GM23338 (cell line): ENCODE measurements around the gene NCAPH2. TPM values are rescaled to one million over a fixed set of nuclear protein-coding genes. Genes with fewer than 3 reads are reported as not detected.

Experiments
- ATAC-seq: fragments of 200-7000 bp; cut with Tn5 transposase; 3 replicates; pipeline ENCODE4 v1.9.1; 2020
- DNase-seq: peaks from one replicate; pipeline ENCODE4 v3.0.0-alpha.2; 2015; ENCODE audit warnings: low spot score
- H2AFZ ChIP-seq: fragments of 200-600 bp; sonication (generic); 2 replicates; pipeline ENCODE4 v1.8.0; 2016; ENCODE audit warnings: antibody characterized with exemption, mild to moderate bottlenecking, moderate library complexity
- H3F3A ChIP-seq: fragments of 200-600 bp; sonication (generic); replicated peaks from 2 replicates; pipeline ENCODE4 v1.8.0; 2017; ENCODE audit warnings: antibody characterized with exemption, mixed run types, low read depth
- H3K27ac ChIP-seq: fragments of 200-600 bp; sonication (generic); 2 replicates; pipeline ENCODE4 v1.6.1; 2016; ENCODE audit warnings: low read depth
- H3K27me3 ChIP-seq: fragments of 200-600 bp; sonication (generic); 2 replicates; pipeline ENCODE4 v1.8.0; 2016; ENCODE audit warnings: mild to moderate bottlenecking, mixed run types, moderate library complexity; ENCODE audit not compliant: insufficient read depth
- H3K36me3 ChIP-seq: fragments of 200-600 bp; sonication (generic); 2 replicates; pipeline ENCODE4 v1.8.0; 2016; ENCODE audit warnings: mild to moderate bottlenecking; ENCODE audit not compliant: insufficient read depth
- H3K4me1 ChIP-seq: fragments of 200-600 bp; sonication (generic); 2 replicates; pipeline ENCODE4 v1.8.0; 2016; ENCODE audit warnings: mild to moderate bottlenecking, moderate library complexity; ENCODE audit not compliant: insufficient read depth
- H3K4me2 ChIP-seq: fragments of 200-600 bp; sonication (generic); 2 replicates; pipeline ENCODE4 v1.7.1; 2017; ENCODE audit warnings: mixed run types
- H3K4me3 ChIP-seq: fragments of 200-600 bp; sonication (generic); 2 replicates; pipeline ENCODE4 v1.6.1; 2016; ENCODE audit warnings: mixed run types
- H3K79me2 ChIP-seq: fragments of 200-600 bp; sonication (generic); replicated peaks from 2 replicates; pipeline ENCODE4 v1.8.0; 2017; ENCODE audit warnings: mild to moderate bottlenecking; ENCODE audit not compliant: insufficient read depth
- H3K9me2 ChIP-seq: fragments of 200-600 bp; sonication (generic); 2 replicates; pipeline ENCODE4 v1.8.0; 2017; ENCODE audit not compliant: insufficient read depth
- H4K20me1 ChIP-seq: fragments of 200-600 bp; sonication (generic); replicated peaks from 2 replicates; pipeline ENCODE4 v1.8.0; 2017; ENCODE audit warnings: mild to moderate bottlenecking; ENCODE audit not compliant: insufficient read depth
- H3K27ac Mint-ChIP-seq: 2 replicates; pipeline ENCODE4 v1.8.0; 2020; ENCODE audit warnings: inconsistent platforms, mild to moderate bottlenecking, moderate library complexity, mixed read lengths
- H3K27me3 Mint-ChIP-seq: 3 replicates; pipeline ENCODE4 v1.8.0; 2022; ENCODE audit warnings: low read depth, mild to moderate bottlenecking, moderate library complexity, mixed read lengths, inconsistent platforms; ENCODE audit not compliant: insufficient read depth, poor library complexity
- H3K36me3 Mint-ChIP-seq: 3 replicates; pipeline ENCODE4 v1.8.0; 2021; ENCODE audit warnings: low read depth, mild to moderate bottlenecking, inconsistent platforms, moderate library complexity, mixed read lengths
- H3K4me1 Mint-ChIP-seq: 3 replicates; pipeline ENCODE4 v1.8.0; 2020; ENCODE audit warnings: mild to moderate bottlenecking, inconsistent platforms, mixed read lengths
- H3K4me3 Mint-ChIP-seq: 3 replicates; pipeline ENCODE4 v1.8.0; 2021; ENCODE audit warnings: moderate library complexity, mild to moderate bottlenecking, inconsistent platforms, mixed read lengths
- H3K9me3 Mint-ChIP-seq: 3 replicates; pipeline ENCODE4 v1.8.0; 2020; ENCODE audit warnings: moderate library complexity, mild to moderate bottlenecking, inconsistent platforms, mixed read lengths
- CREB1 ChIP-seq: fragments of 250-450 bp; sonication (Bioruptor Pico); IDR thresholded peaks from 2 replicates; pipeline ENCODE4 v1.5.0; 2020; ENCODE audit warnings: low read depth, mild to moderate bottlenecking, moderate library complexity
- EZH2phosphoT487 ChIP-seq: fragments of 200-600 bp; sonication (generic); IDR thresholded peaks from one replicate; pipeline ENCODE4 v1.8.1; 2018; ENCODE audit warnings: antibody characterized with exemption; ENCODE audit not compliant: unreplicated experiment
- JUNB ChIP-seq: IDR thresholded peaks from one replicate; pipeline ENCODE4 v1.6.1; 2016; ENCODE audit warnings: antibody characterized with exemption; ENCODE audit not compliant: unreplicated experiment
- NANOG ChIP-seq: IDR thresholded peaks from 2 replicates; pipeline ENCODE4 v1.6.1; 2016; ENCODE audit warnings: antibody characterized with exemption, borderline replicate concordance
- STAT1 ChIP-seq: IDR thresholded peaks from one replicate; pipeline ENCODE4 v1.6.1; 2016; ENCODE audit warnings: antibody characterized with exemption; ENCODE audit not compliant: unreplicated experiment
- ZNF331 ChIP-seq: fragments of 250-450 bp; sonication (Bioruptor Pico); IDR thresholded peaks from 2 replicates; pipeline ENCODE4 v1.5.0; 2020; ENCODE audit warnings: low read depth, mild to moderate bottlenecking, moderate library complexity
- polyA plus RNA-seq: library from polyadenylated mRNA; unstranded; fragments of >200 nt; fragmentation: Nextera tagmentation; extraction: Ambion mirVana; gene quantifications from 2 replicates; pipeline ENCODE4 v1.2.1, GENCODE V29; 2016
- total RNA-seq: library from RNA; depleted of rRNA; stranded (reverse); fragments of >200 nt; shearing (Covaris generic); gene quantifications from 2 replicates; pipeline ENCODE4 v1.2.3, GENCODE V29; 2014
- TF ChIP-seq, protein P1 (sequence below), 2 experiments: fragments of 200-600 bp in 1 of 2; sonication (generic) in 1 of 2; conservative IDR thresholded peaks; 2 replicates each; pipeline versions ENCODE4 v1.5.1 to v1.6.1; 2016 to 2017; ENCODE audit warnings: antibody characterized with exemption in 2 of 2, low read depth in 2 of 2, mild to moderate bottlenecking in 2 of 2, moderate library complexity in 1 of 2
- TF ChIP-seq, protein P2 (sequence below): IDR thresholded peaks from one replicate; pipeline ENCODE4 v1.6.1; 2018; ENCODE audit warnings: antibody characterized with exemption; ENCODE audit not compliant: unreplicated experiment

The NCAPH2 gene
- total and polyA plus RNA-seq, 2 experiments from 2014 or later = 52.2 to 76.1 TPM

DNA sequence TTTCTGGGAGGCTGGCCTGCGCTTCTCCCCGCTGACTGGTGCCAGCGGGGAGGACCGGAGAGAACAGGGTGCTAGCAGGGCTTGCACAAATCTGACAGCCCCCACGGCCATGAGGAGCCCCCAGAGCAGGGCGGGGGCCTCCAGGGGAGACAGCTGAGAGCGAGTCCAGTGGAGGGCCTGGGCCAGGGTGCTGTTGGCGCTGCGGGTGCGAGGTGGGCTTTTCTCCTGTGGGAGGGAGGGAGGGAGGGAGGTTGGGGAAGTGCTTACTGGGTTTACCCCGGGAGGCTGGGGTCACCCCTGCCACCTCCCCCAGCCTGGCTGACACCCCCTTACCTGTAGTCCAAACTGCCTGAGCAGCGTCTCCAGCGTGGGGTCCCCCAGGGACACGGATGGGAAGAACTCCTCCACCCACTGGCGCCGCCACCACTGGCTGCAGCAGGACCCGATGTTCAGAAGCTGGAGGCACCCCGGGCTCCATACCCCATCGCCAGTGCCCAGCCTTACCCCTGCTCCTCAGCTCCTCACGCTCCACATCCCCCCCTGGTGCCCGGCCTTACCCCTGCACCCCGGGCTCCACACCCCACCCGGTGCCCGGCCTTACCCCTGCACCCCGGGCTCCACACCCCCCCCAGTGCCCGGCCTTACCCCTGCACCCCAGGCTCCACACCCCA, 4.4 kb upstream of the NCAPH2 start:
- Histone ChIP-seq H3F3A (0 out of 2 replicates have a peak, but pooled peaks cover 1% of the 10 kb centered on the region), H3K4me1 (peaks cover 1% of the 10 kb centered on the region), H3K79me2 (peaks cover 2% of the 10 kb centered on the region), H3K27ac (no peak overlapping the region), H2AFZ (no peak overlapping the region), H3K4me2 (no peak overlapping the region), H3K4me3 (no peak overlapping the region), H4K20me1 (peaks cover 2% of the 10 kb centered on the region), H3K27me3 (no peaks in the 10 kb centered on the region), H3K9me2 (no peaks in the 10 kb centered on the region), H3K36me3 (no peaks in the 10 kb centered on the region)
- Mint-ChIP-seq H3K9me3 (no peaks in the 10 kb centered on the region), H3K4me3 (no peak overlapping the region), H3K4me1 (peaks cover 2% of the 10 kb centered on the region), H3K36me3 (no peaks in the 10 kb centered on the region; the same call in 2 of the 3 replicates), H3K27ac (no peak overlapping the region), H3K27me3 (peaks cover 13% of the 10 kb centered on the region)
- peak; percentile 9 for ATAC-seq
- DNase-seq = peak; percentile 47
- TF ChIP-seq STAT1 = no peak
- TF ChIP-seq, protein P1, sequence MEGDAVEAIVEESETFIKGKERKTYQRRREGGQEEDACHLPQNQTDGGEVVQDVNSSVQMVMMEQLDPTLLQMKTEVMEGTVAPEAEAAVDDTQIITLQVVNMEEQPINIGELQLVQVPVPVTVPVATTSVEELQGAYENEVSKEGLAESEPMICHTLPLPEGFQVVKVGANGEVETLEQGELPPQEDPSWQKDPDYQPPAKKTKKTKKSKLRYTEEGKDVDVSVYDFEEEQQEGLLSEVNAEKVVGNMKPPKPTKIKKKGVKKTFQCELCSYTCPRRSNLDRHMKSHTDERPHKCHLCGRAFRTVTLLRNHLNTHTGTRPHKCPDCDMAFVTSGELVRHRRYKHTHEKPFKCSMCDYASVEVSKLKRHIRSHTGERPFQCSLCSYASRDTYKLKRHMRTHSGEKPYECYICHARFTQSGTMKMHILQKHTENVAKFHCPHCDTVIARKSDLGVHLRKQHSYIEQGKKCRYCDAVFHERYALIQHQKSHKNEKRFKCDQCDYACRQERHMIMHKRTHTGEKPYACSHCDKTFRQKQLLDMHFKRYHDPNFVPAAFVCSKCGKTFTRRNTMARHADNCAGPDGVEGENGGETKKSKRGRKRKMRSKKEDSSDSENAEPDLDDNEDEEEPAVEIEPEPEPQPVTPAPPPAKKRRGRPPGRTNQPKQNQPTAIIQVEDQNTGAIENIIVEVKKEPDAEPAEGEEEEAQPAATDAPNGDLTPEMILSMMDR (conservative IDR thresholded peaks at IDR 0.05; ENCODE audit: low read depth in 2 of 2) = peak in 1 of 2 experiments; percentile 42; a peak in 2 of 4 replicates
- TF ChIP-seq EZH2phosphoT487 = no peak
- TF ChIP-seq NANOG = no peak

DNA sequence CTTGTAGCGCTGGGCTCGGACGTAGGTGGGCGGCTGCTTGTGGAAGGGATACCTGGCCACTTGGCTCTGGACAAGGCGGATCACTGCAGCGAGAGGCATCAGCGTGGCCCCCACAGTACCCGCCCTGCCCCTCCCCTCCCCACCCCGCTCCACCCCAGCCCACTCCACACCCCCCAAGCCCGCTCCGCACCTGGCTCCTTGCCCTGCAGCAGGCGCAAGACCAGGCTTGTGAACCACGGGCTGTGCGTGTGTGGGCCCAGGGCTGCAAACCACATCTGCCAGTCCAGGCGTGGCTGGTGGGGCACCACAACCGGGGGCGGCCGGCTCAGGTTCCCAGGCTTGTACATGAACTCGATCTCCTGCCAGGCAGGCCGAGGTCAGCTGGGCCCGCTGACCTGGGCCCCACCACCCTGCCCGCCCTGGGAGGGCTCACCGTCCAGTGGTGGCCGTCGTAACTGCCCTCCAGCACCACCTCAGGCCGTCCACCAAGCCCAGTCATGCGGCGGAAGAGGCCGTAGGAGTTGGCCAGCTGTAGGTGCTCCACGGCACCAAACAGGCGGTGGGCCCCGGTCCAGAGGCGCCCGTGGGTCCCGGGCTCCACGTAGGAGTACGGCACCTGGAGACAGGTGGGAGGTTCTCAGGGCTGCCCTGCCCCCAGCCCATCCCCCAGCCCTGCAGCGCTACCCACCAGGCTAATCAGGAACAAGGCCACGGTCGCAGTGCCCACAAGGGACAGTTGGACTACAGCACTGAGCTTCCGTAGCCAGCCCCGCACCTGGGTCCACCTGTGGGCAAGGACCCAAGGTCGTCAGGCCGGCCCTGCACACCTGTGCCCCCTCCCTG, 3.4 kb upstream of the NCAPH2 start:
- Mint-ChIP-seq H3K4me1 (peaks cover 9% of the 10 kb centered on the region), H3K9me3 (no peaks in the 10 kb centered on the region), H3K4me3 (no peak overlapping the region), H3K27ac (no peak overlapping the region), H3K36me3 (no peaks in the 10 kb centered on the region; the same call in 2 of the 3 replicates), H3K27me3 (peaks cover 12% of the 10 kb centered on the region)
- Histone ChIP-seq H4K20me1 (peaks cover 11% of the 10 kb centered on the region), H3K27me3 (no peaks in the 10 kb centered on the region), H3K9me2 (no peaks in the 10 kb centered on the region), H3K36me3 (no peaks in the 10 kb centered on the region), H3K79me2 (peaks cover 12% of the 10 kb centered on the region), H3K4me2 (no peak overlapping the region), H3K4me1 (peaks cover 7% of the 10 kb centered on the region), H3K27ac (no peak overlapping the region), H2AFZ (no peak overlapping the region), H3F3A (0 out of 2 replicates have a peak, but pooled peaks cover 6% of the 10 kb centered on the region), H3K4me3 (no peak overlapping the region)
- ATAC-seq = no peak
- TF ChIP-seq CREB1 (CRISPR knock-in tag) = no peak
- TF ChIP-seq, protein P2, sequence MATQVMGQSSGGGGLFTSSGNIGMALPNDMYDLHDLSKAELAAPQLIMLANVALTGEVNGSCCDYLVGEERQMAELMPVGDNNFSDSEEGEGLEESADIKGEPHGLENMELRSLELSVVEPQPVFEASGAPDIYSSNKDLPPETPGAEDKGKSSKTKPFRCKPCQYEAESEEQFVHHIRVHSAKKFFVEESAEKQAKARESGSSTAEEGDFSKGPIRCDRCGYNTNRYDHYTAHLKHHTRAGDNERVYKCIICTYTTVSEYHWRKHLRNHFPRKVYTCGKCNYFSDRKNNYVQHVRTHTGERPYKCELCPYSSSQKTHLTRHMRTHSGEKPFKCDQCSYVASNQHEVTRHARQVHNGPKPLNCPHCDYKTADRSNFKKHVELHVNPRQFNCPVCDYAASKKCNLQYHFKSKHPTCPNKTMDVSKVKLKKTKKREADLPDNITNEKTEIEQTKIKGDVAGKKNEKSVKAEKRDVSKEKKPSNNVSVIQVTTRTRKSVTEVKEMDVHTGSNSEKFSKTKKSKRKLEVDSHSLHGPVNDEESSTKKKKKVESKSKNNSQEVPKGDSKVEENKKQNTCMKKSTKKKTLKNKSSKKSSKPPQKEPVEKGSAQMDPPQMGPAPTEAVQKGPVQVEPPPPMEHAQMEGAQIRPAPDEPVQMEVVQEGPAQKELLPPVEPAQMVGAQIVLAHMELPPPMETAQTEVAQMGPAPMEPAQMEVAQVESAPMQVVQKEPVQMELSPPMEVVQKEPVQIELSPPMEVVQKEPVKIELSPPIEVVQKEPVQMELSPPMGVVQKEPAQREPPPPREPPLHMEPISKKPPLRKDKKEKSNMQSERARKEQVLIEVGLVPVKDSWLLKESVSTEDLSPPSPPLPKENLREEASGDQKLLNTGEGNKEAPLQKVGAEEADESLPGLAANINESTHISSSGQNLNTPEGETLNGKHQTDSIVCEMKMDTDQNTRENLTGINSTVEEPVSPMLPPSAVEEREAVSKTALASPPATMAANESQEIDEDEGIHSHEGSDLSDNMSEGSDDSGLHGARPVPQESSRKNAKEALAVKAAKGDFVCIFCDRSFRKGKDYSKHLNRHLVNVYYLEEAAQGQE = no peak
- no peak for TF ChIP-seq ZNF331
- no peak for TF ChIP-seq STAT1
- TF ChIP-seq JUNB = no peak
- TF ChIP-seq EZH2phosphoT487 = no peak
- TF ChIP-seq NANOG = no peak
- DNase-seq = no peak
